ENCODE results near the gene CCDC186.

The CCDC186 gene

DNA sequence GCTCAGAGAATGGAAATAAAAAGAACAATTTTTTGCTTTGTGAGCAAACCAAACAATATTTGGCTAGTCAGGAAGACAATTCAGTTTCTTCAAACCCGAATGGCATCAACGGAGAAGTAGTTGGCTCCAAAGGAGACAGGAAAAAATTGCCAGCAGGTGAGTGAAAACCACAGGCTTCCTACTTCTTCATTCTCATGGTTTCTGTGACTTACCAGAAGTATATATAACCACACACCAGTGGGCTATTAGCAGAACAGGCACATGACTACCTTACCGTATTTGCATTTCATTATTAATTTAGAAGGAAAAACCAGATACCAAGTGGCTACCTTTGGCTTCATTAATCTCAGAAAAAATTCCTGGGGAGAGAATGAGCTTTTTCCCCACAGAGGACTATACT, 14.0 kb upstream of the CCDC186 start:
- no peak overlapping the region for H3K4me3 ChIP-seq (ENCODE audit: low read depth, low read length)
- TF ChIP-seq, protein P1, sequence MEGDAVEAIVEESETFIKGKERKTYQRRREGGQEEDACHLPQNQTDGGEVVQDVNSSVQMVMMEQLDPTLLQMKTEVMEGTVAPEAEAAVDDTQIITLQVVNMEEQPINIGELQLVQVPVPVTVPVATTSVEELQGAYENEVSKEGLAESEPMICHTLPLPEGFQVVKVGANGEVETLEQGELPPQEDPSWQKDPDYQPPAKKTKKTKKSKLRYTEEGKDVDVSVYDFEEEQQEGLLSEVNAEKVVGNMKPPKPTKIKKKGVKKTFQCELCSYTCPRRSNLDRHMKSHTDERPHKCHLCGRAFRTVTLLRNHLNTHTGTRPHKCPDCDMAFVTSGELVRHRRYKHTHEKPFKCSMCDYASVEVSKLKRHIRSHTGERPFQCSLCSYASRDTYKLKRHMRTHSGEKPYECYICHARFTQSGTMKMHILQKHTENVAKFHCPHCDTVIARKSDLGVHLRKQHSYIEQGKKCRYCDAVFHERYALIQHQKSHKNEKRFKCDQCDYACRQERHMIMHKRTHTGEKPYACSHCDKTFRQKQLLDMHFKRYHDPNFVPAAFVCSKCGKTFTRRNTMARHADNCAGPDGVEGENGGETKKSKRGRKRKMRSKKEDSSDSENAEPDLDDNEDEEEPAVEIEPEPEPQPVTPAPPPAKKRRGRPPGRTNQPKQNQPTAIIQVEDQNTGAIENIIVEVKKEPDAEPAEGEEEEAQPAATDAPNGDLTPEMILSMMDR (IDR thresholded peaks at IDR 0.05; ENCODE audit: borderline replicate concordance, insufficient read depth, low read depth, low read length), result no peak

DNA sequence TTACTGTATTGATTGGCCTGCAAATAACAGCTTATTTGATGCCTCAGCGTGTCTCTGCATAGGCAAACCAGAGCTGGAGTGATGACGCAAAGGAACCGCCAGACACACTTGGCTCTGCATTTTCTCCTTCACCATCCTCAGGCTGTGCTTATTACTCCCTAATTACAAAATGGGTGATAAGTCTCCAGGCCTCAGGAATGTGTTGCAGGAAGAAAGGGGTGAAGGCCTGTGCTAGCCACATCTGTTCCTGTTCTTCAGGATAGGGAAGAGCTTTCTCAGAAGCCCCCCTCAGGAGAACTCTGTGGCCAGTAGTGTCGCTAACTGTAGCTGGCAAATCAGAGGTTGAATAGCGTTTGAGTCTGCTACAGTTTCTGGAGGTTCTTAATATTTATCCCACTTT, 10.3 kb upstream of the CCDC186 start:
- TF ChIP-seq, protein P1 (IDR thresholded peaks at IDR 0.05; ENCODE audit: borderline replicate concordance, insufficient read depth, low read depth, low read length), result no peak
- H3K4me3 ChIP-seq (ENCODE audit: low read depth, low read length), result no peak overlapping the region

DNA sequence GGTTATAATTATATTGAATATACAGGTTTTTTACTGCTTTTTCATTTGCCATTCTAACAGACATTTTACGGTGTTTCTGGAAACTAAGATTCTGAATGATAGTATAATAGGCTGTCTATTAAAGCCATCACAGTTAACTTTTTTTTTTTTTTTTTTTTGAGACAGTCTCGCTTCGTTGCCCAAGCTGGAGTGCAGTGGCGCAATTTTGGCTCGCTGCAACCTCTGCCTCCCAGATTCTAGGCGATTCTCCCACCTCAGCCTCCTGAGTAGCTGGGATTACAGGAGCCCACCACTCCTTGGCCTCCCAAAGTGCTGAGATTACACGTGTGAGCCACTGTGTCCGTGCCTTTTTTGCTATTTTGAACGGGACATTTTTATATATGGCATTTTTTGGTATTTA, 9.6 kb upstream of the CCDC186 start:
- TF ChIP-seq, protein P1 (IDR thresholded peaks at IDR 0.05; ENCODE audit: borderline replicate concordance, insufficient read depth, low read depth, low read length), result no peak
- no peak overlapping the region for H3K4me3 ChIP-seq (ENCODE audit: low read depth, low read length)

DNA sequence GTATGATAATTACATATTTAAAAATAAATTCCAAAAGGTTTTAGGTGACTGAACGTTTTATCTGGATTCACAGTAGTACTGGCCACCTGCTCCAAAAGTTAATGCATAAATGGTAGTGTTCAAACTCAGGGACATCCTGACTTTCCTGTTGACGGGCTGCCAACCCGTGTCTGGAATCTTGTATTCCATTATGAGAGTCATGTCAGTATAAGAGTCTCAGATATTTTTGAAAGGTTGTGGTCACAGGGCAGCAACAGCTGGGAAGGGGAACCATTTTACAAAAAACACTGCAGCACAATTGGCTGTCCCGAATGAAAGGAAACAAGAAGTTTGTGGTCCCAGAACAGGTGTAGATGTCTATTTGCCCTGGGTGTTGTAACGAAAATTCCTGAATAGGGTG, 8.0 kb upstream of the CCDC186 start:
- H3K4me3 ChIP-seq (ENCODE audit: low read depth, low read length), result no peak overlapping the region
- TF ChIP-seq, protein P1 (IDR thresholded peaks at IDR 0.05; ENCODE audit: borderline replicate concordance, insufficient read depth, low read depth, low read length), result no peak

DNA sequence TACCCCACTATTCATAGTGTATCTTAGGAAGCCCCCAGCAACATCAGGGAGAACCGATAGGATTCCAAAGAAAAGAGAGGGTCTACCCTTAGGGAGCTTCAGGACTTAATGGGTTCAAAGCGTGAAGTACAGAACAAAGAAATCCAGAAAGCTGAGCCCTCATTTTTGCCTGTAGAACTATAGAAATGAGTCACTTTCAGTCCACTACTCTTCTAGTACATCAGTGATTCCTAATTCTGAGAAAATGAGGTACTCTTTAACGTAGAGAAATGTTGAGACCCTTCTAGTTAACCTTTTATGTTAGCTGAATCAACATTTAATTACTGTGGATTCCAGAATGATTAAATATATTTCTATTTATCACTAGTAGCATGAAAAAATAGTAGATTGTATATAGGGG, 6.9 kb upstream of the CCDC186 start:
- TF ChIP-seq, protein P1 (IDR thresholded peaks at IDR 0.05; ENCODE audit: borderline replicate concordance, insufficient read depth, low read depth, low read length), result no peak
- H3K4me3 ChIP-seq (ENCODE audit: low read depth, low read length), result no peak overlapping the region

DNA sequence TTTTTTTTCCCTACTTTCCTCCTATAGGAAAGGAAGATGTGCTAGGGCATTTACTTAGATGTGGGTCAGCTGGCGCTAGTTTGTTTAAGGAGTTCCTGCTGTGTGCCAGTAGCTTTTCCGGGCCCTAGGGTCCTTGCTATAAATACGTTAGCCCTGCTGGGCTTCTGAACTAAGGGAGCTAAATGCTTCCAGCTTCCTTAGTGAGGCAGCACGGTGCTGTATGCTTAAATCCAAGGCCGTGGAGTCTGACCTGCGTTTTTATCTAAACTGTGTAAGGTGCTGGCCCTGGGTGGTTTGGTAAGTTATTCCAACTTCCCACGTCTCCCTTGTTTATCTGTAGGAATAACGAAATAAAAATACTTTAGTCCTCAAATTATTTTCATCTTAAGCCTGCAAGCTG, 5.7 kb upstream of the CCDC186 start:
- TF ChIP-seq, protein P1 (IDR thresholded peaks at IDR 0.05; ENCODE audit: borderline replicate concordance, insufficient read depth, low read depth, low read length), result no peak
- no peak overlapping the region for H3K4me3 ChIP-seq (ENCODE audit: low read depth, low read length)

DNA sequence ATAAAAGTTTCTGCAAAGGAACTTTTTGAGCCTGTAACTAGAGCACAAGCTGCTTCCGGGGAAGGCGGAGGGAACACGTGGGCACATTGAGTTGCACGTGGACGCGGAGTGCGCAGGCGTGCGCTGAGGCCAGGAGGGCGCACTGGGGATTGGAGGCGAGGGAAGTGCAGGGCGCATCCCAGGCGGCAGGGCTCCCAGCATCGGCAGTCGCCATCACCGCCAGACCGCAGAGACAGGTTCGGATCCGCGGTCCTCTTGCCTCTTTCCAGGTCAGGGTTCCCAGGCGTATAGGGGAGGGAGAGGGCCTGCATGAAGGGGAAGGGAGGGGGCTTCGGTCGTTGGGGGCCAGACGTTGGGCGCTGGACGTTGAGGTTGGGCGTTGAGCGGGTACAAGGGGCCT, 5.1 kb upstream of the CCDC186 start, which contains the start of gene TDRD1:
Gene TDRD1, plus strand, starts transcription at position 206 of the 400 bp plus-strand sequence. CDS start 8,479 bp downstream, outside the sequence.
- no peak within 1 kb of the TSS for H3K4me3 ChIP-seq (ENCODE audit: low read depth, low read length)

More for the DNA sequence above, 5.1 kb upstream of the CCDC186 start, which contains the start of gene TDRD1:
- TF ChIP-seq, protein P1 (IDR thresholded peaks at IDR 0.05; ENCODE audit: borderline replicate concordance, insufficient read depth, low read depth, low read length), result no peak

Measured in GM12875 (cell line).